ENCODE measurements around the gene EXTL2.

DNA sequence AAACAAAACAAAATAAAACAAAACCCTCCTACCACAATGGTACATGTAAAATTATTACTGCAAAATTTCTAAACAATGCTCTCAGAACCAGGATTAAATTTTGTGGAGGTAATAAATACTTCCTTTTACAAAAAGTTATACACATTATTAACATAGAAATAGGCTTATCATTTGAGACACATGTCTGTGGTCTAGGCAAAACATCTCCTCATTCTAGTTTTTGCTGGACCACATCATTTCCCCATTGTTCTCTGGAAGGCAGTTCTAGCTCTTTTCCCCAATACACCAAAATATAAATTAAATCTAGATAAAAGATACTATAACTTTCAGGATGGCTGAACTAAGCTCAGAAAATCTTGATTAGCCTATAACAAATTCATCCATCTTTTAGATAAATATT is 18.4 kb downstream of the EXTL2 start:
- TF ChIP-seq SIN3A (IDR thresholded peaks at IDR 0.05; ENCODE audit: borderline replicate concordance, insufficient read depth, low read length) (no peak), TAF1 (IDR thresholded peaks at IDR 0.05; ENCODE audit: borderline replicate concordance, insufficient read depth, low read length) (no peak)
